ENCODE data around the gene MTERF4. TPM values are rescaled to one million over a fixed set of nuclear protein-coding genes. Genes with fewer than 3 reads are reported as not detected.

Gene MTERF4
- total and polyA plus RNA-seq, 2 of the 4 experiments (the other 2 are of a cell fraction) = 26.6 to 33.3 TPM

- TF ChIP-seq USF2 (IDR thresholded peaks at IDR 0.05; ENCODE audit: low read depth, low read length) (no peak), MAFK (IDR thresholded peaks at IDR 0.05; ENCODE audit: low read depth, low read length) (no peak)
Observed at GRCh38 chr2:241066893-241067341, 35.2 kb downstream of the MTERF4 start (continued).

- Histone ChIP-seq H3K9me3 (ENCODE audit: control insufficient read depth, insufficient read depth, low read length) (no peaks in the 10 kb centered on the region), H3K56ac (ENCODE audit: extremely low read depth, insufficient read depth, low read length) (no peak overlapping the region), H3K9me1 (ENCODE audit: insufficient read depth, low read length) (no peaks in the 10 kb centered on the region), H2BK15ac (ENCODE audit: low read depth, low read length) (no peak overlapping the region), H3K27me3 (ENCODE audit: control insufficient read depth, insufficient read depth, low read length) (no peaks in the 10 kb centered on the region), H2AK5ac (ENCODE audit: low read depth, low read length) (no peak overlapping the region), H3K4ac (ENCODE audit: low read depth, low read length) (no peak overlapping the region), H3K9ac (ENCODE audit: low read depth, low read length) (no peak overlapping the region), H3K23ac (ENCODE audit: low read depth, low read length) (no peak overlapping the region), H2BK120ac (ENCODE audit: low read depth, low read length) (no peak overlapping the region), H2AK9ac (replicated peaks; ENCODE audit: low read depth, low read length, poor library complexity) (no peak overlapping the region), H2BK5ac (ENCODE audit: low read depth, low read length, poor library complexity, severe bottlenecking) (no peak overlapping the region), H3K14ac (replicated peaks; ENCODE audit: low read depth, low read length) (no peak overlapping the region), H4K5ac (ENCODE audit: low read depth, low read length) (no peak overlapping the region), H4K8ac (ENCODE audit: low read depth in 2 of 2, low read length in 2 of 2) (no peak overlapping the region), H3K4me2 (ENCODE audit: low read depth, low read length) (no peak overlapping the region), H2AFZ (replicated peaks; ENCODE audit: low read length, poor library complexity) (peak overlapping the region; percentile 11), H4K20me1 (ENCODE audit: insufficient read depth, low read length) (no peaks in the 10 kb centered on the region), H3K79me1 (ENCODE audit: low read depth in 1 of 2, low read length in 2 of 2) (no peaks in the 10 kb centered on the region), H3K18ac (ENCODE audit: low read depth, low read length) (no peak overlapping the region), H2BK20ac (ENCODE audit: low read depth, low read length) (no peak overlapping the region), H3K36me3 (ENCODE audit: control insufficient read depth, insufficient read depth, low read length) (peaks cover 32% of the 10 kb centered on the region; the same call in 1 of the 2 replicates), H3K4me3 (ENCODE audit: insufficient read depth, low read depth, low read length) (no peak overlapping the region), H3K27ac (ENCODE audit: insufficient read depth, low read length) (no peak overlapping the region), H3K4me1 (ENCODE audit: control insufficient read depth, insufficient read depth, low read length) (no peaks in the 10 kb centered on the region), H4K91ac (ENCODE audit: insufficient read depth, low read depth, low read length) (no peak overlapping the region)
- no TSS peak for BruUV-seq (replicated peaks)
- in situ Hi-C loops (cut with MboI; ENCODE audit: low sequenced_read_pairs) = no loop called here
- ATAC-seq (ENCODE audit: low read depth) (no peak), DNase-seq (no peak)
- intact Hi-C loops (cut with micrococcal nuclease) = no loop called here
- CTCF ChIA-PET = interaction anchor here (0.5 kb wide), 1 partner anchor 9 kb away, joined by 3 read pairs; no protein-coding TSS in a partner anchor
- 89% methylated on average over 11 of the region's 21 CpGs; no CpG with 5 or more reads in 1 of the 2 experiments for WGBS, 2 experiments (ENCODE audit: extremely low coverage in 2 of 2, insufficient read length in 1 of 2)
- POLR2A ChIA-PET (ENCODE audit: unreplicated experiment) = no interaction called here
- dilution Hi-C loops (cut with HindIII; ENCODE audit: low sequenced_read_pairs, unreplicated experiment) = no loop called here
- no peak for TF ChIP-seq CTCF (conservative IDR thresholded peaks at IDR 0.05; ENCODE audit: low read depth, low read length)
- TF ChIP-seq RCOR1 (IDR thresholded peaks at IDR 0.05; ENCODE audit: insufficient replicate concordance, low read length) = no peak
- no peak for TF ChIP-seq ELK1 (IDR thresholded peaks at IDR 0.05; ENCODE audit: borderline replicate concordance, low read depth, low read length)
- no peak for TF ChIP-seq POLR2A (IDR thresholded peaks at IDR 0.05; ENCODE audit: low read depth, low read length)
- no peak for TF ChIP-seq CHD1 (IDR thresholded peaks at IDR 0.05; ENCODE audit: low read depth, low read length)
- no peak for TF ChIP-seq RAD21 (IDR thresholded peaks at IDR 0.05; ENCODE audit: low read length)
- TF ChIP-seq NFE2L2 (IDR thresholded peaks at IDR 0.05; ENCODE audit: low read depth, low read length) = no peak
- no peak for TF ChIP-seq FOS (IDR thresholded peaks at IDR 0.05; ENCODE audit: low read depth, low read length)
- no peak for TF ChIP-seq RFX5 (IDR thresholded peaks at IDR 0.05; ENCODE audit: low read depth, low read length)
- TF ChIP-seq MAFK (IDR thresholded peaks at IDR 0.05; ENCODE audit: low read depth, low read length) = no peak
- no peak for TF ChIP-seq BHLHE40 (IDR thresholded peaks at IDR 0.05; ENCODE audit: low read depth, low read length)
- no peak for TF ChIP-seq MAZ (IDR thresholded peaks at IDR 0.05; ENCODE audit: borderline replicate concordance, low read depth, low read length)
Observed at GRCh38 chr2:241066171-241066892, 35.8 kb downstream of the MTERF4 start.

Measured in IMR-90 (cell line).